DMS53 (cell line): ENCODE data around the gene TM7SF2.

ENCODE experiments used
- DNase-seq: peaks from one replicate; lab custom pipeline; 2025; lab: John Stamatoyannopoulos, UW

Gene TM7SF2

DNA sequence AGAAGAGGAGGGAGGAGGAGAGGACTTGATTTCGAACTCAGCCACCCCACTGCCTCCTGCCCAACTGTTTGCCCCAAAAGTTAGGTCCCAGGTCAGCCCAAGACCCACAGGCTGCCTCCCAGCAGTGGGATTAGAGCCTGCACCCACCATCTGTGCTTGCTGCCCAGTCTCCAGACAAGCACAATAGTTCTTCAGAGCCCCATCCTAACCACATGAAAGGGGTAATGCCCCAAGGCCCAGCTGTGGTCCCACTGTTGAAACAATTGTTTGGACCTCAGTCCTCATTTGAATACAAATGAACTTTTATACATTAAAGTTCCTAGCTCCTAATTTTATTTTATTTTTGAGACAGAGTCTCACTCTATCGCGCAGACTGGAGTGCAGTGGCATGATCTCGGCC, 21.0 kb upstream of the TM7SF2 start:
- DNase-seq, result no peak

- DNase-seq, result no peak
These were observed 16.2 kb upstream of the TM7SF2 start for GRCh38 chr11:65095427-65095826.

DNA sequence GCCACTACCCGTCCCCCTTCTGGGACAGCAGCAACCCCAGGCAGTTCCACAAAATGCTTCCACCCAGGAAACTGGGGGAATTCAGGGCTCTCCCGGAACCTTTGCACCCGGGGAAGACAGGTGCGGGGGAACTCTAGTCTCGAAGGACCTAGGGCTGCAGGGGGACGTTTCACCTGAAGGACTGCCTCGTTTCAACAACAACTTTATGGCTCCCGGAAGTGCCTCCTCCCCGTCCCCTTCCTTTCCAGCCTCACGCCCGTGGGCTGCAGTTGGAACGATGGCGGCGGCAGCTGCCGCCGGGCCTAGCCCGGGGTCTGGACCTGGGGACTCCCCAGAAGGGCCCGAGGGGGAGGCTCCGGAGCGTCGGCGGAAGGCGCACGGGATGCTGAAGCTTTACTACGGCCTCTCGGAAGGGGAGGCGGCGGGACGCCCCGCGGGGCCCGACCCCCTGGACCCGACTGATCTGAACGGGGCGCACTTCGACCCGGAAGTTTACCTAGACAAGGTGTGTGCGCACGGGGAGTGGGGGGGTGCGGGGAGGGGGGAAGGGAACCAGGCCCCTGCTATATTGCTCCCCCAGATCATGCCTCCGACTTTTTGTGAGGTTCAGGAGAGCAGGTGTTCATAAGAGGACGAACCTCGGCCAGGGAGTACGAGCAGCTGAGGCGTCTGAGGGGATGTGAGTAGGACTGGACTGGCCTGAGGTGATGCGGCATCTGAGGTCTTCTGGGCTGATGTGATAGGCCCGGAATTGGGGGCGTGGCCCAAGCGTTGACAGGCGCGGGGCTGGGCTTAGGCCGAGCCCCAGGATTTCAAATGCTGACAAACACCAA, 15.5 kb upstream of the TM7SF2 start, which contains the start of gene VPS51:
VPS51 (plus strand) TSS at position 241 of the 833 bp plus-strand sequence; CDS start at position 278, 37 bp downstream.
- DNase-seq, result peak; percentile 97

DNA sequence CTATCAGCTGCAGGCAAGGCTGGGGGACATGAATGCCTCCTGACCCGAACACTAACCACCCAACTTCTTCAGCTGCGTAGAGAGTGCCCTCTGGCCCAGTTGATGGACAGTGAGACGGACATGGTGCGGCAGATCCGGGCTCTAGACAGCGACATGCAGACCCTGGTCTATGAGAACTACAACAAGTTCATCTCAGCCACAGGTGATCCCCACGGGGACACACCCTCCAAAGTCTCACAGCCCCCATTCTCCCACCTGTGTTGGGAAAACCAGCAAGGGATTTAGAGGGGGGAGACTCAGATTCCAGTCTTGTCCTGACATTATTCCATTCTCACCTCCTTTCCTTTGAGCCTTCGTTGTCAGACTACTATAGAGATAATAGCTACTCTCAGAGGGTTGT, 14.7 kb upstream of the TM7SF2 start:
- DNase-seq, result no peak

GRCh38 chr11:65100674-65101350, 10.9 kb upstream of the TM7SF2 start:
- no peak for DNase-seq

DNA sequence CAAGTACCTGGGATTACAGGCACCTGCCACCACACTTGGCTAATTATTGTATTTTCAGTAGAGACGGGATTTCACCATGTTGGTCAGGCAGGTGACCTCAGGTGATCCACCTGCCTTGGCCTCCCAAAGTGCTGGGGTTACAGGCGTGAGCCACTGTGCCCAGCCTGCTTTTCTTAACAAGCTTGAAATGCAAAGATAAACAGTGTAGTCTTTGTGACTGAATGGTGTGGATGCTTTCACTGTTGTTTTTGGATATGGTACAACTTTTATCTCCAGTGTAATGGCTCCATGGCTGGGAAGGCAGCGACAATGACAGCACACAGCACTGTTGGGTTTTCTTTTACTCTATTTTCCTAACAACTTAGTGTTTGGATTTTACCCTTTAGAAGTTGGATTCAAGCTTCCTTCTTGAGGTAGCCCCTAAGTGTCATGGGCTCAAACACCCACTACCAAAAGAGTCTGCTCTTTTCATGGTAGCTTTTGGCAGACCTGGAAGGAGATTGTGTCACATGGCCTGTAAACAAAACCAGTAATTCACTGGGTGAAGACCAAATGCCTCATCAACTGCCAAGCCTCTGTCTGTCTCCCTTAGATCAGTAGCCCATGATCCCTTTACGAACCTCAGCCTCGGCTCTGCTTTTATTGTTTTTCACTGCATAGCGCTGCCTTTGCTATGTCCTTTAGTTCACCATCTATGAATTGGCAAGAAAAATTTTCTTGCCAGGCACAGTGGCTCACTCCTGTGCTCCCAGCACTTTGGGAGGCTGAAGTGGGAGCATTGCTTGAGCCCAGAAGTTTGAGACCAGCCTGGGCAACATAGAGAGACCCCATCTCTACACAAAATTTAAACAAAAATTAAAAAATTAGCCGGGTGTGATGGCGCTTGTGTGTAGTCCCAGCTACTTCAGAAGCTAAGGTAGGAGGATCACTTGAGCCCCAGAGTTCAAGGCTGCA, 9.3 kb upstream of the TM7SF2 start:
- no peak for DNase-seq

- no peak for DNase-seq
These were observed 8.2 kb upstream of the TM7SF2 start for GRCh38 chr11:65103476-65103875.

- DNase-seq, result no peak
These were observed 7.0 kb upstream of the TM7SF2 start for GRCh38 chr11:65104628-65105027.

- DNase-seq, result no peak
These were observed 4.6 kb upstream of the TM7SF2 start for GRCh38 chr11:65107078-65107477.

DNA sequence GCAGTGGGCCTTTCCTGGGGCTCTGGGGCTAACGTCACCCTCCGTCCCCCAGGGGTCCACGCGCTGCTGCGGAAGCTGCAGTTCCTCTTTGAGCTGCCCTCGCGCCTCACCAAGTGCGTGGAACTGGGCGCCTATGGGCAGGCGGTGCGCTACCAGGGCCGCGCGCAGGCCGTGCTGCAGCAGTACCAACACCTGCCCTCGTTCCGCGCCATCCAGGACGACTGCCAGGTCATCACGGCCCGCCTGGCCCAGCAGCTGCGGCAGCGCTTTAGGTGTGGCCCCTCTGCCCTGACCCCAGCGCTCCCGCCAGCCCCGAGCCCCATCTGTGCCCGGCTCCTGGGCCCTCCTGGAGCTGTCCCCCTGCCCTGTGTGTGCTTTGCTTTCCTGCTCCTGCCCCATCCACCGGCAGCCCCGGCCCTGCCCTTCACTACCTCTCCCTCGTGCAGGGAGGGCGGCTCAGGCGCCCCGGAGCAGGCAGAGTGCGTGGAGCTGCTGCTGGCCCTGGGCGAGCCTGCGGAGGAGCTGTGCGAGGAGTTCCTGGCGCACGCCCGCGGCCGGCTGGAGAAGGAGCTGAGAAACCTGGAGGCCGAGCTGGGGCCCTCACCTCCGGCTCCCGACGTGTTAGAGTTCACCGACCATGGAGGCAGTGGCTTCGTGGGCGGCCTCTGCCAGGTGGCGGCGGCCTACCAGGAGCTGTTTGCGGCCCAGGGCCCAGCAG, 3.8 kb upstream of the TM7SF2 start:
- DNase-seq, result no peak

- DNase-seq, result no peak
These were observed 3.1 kb upstream of the TM7SF2 start for GRCh38 chr11:65108469-65109123.

- DNase-seq, result no peak
These were observed 2.2 kb upstream of the TM7SF2 start for GRCh38 chr11:65109231-65110198.

DNA sequence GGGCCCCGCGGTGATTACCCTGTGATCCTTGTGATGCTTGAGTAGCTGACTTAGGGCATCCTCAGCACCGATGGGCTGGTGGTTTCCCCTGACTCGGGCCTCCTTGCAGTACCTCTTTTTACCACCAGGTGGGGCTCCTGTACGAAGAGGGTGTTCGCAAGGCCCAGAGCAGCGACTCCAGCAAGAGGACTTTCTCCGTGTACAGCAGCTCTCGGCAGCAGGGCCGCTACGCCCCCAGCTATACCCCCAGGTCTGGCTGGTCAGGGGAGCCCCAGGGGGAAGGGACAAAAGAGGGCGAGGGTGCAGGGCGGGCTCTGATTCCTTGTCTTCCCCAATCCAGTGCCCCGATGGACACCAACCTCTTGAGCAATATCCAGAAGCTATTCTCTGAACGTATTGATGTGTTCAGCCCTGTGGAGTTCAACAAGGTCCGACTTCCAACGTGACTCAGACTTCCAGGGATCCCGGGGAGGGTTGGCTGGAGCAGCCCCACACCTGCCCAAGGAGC, 1.3 kb upstream of the TM7SF2 start:
- DNase-seq, result peak; percentile 91

GRCh38 chr11:65111159-65111743, 421 bp upstream of the TM7SF2 start:
- no peak for DNase-seq

DNA sequence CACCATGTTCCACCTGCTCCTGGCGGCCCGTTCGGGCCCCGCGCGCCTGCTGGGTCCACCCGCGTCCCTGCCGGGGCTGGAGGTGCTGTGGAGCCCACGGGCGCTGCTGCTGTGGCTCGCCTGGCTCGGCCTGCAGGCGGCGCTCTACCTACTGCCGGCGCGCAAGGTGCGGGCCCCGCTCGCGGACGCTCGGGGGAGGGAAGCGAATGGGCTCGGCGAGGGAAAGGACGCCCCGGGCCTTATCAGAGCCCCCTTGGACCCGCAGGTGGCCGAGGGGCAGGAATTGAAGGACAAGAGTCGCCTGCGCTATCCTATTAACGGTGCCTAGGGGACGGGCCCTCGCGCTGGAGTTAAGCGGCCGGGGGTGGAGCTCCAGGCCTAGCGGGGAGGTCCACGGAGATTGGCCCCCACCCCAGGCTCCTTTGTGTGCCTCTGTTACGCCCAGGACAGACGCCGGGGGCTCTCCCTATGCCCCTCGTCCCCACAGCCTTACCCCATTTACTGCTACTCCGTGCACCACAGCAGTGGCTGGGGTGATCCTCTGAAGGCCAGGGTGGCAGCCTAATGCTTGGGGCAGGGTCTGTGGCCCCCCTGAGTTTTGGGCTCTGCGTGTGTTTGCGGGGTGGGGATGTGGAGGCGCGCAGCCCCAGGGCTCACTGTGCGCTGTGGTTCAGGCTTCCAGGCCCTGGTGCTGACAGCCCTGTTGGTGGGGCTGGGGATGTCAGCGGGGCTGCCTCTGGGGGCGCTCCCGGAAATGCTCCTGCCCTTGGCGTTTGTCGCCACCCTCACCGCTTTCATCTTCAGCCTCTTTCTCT, 1.1 kb downstream of the TM7SF2 start:
- peak; percentile 84 for DNase-seq

DNA sequence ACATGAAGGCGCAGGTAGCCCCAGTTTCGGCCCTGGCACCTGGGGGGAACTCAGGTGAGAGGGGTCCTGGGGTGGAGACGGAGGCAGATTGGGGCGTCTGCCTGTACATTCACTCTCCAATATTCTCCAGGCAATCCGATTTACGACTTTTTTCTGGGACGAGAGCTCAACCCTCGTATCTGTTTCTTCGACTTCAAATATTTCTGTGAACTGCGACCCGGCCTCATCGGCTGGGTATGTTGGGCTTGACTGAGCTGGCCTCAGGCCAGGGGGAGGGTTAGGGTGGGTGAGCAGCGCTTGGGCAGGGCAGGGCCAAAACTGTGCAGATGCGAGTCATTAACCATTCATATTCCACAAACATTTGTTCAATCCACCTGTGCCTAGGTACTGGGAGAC, 1.7 kb downstream of the TM7SF2 start:
- DNase-seq, result no peak

- DNase-seq, result no peak
These were observed 2.2 kb downstream of the TM7SF2 start for GRCh38 chr11:65113839-65114238.

GRCh38 chr11:65114538-65115171, 3.0 kb downstream of the TM7SF2 start:
- no peak for DNase-seq
